H9 (cell line): Measurements from ENCODE around the gene GUCY2D. TPM values are rescaled to one million over a fixed set of nuclear protein-coding genes. Genes with fewer than 3 reads are reported as not detected.

Source experiments
- DNase-seq: peaks from one replicate; pipeline ENCODE4 v3.0.0-alpha.2; 2017
- H2AFZ ChIP-seq: one replicate; pipeline ENCODE4 v1.6.1; 2013; ENCODE audit warnings: mild to moderate bottlenecking, low read length, control low read depth, moderate library complexity
- H2AK5ac ChIP-seq: 2 replicates; pipeline ENCODE4 v1.6.1; 2013; ENCODE audit warnings: low read length, control low read depth, mixed read lengths; ENCODE audit not compliant: insufficient read length
- H2BK120ac ChIP-seq: one replicate; pipeline ENCODE4 v1.6.1; 2013; ENCODE audit warnings: low read depth, mild to moderate bottlenecking, low read length, control low read depth, inconsistent platforms; ENCODE audit not compliant: poor library complexity, severe bottlenecking
- H2BK12ac ChIP-seq: 2 replicates; pipeline ENCODE4 v1.6.1; 2013; ENCODE audit warnings: low read length, control low read depth, mixed read lengths, low read depth; ENCODE audit not compliant: insufficient read length
- H2BK15ac ChIP-seq: 2 replicates; pipeline ENCODE4 v1.6.1; 2013; ENCODE audit warnings: low read depth, low read length, control low read depth
- H2BK20ac ChIP-seq: one replicate; pipeline ENCODE4 v1.6.1; 2013; ENCODE audit warnings: low read depth, mild to moderate bottlenecking, low read length, control low read depth, inconsistent platforms; ENCODE audit not compliant: poor library complexity, severe bottlenecking
- H2BK5ac ChIP-seq: 2 replicates; pipeline ENCODE4 v1.6.1; 2013; ENCODE audit warnings: low read length, control low read depth, mixed read lengths; ENCODE audit not compliant: insufficient read length
- H3K14ac ChIP-seq: 2 replicates; pipeline ENCODE4 v1.6.1; 2013; ENCODE audit warnings: low read length, control low read depth; ENCODE audit not compliant: insufficient read depth
- H3K18ac ChIP-seq: 2 replicates; pipeline ENCODE4 v1.6.1; 2013; ENCODE audit warnings: low read depth, mild to moderate bottlenecking, mixed read lengths, low read length, control low read depth; ENCODE audit not compliant: insufficient read length
- H3K23ac ChIP-seq: 2 replicates; pipeline ENCODE4 v1.6.1; 2013; ENCODE audit warnings: low read length, control low read depth, mixed read lengths, low read depth; ENCODE audit not compliant: insufficient read length
- H3K23me2 ChIP-seq: 2 replicates; pipeline ENCODE4 v1.6.1; 2013; ENCODE audit warnings: low read depth, mild to moderate bottlenecking, mixed read lengths, low read length, control low read depth; ENCODE audit not compliant: insufficient read length, poor library complexity, severe bottlenecking
- H3K27ac ChIP-seq: 2 replicates; pipeline ENCODE4 v1.5.1; 2013; ENCODE audit warnings: low read length, control low read depth, mixed read lengths, low read depth; ENCODE audit not compliant: insufficient read length
- H3K27me3 ChIP-seq: 2 replicates; pipeline ENCODE4 v1.6.1; 2013; ENCODE audit warnings: low read length, control low read depth, inconsistent platforms; ENCODE audit not compliant: insufficient read depth
- H3K4ac ChIP-seq: 2 replicates; pipeline ENCODE4 v1.6.1; 2013; ENCODE audit warnings: low read depth, mild to moderate bottlenecking, control low read depth, inconsistent platforms, low read length, moderate library complexity
- H3K4me1 ChIP-seq: 2 replicates; pipeline ENCODE4 v1.6.1; 2013; ENCODE audit warnings: low read length, control low read depth, inconsistent platforms; ENCODE audit not compliant: insufficient read depth
- H3K4me2 ChIP-seq: 2 replicates; pipeline ENCODE4 v1.6.1; 2013; ENCODE audit warnings: low read length, control low read depth, mixed read lengths; ENCODE audit not compliant: insufficient read length, insufficient read depth
- H3K56ac ChIP-seq: 2 replicates; pipeline ENCODE4 v1.6.1; 2013; ENCODE audit warnings: low read depth, mild to moderate bottlenecking, mixed read lengths, low read length, control low read depth; ENCODE audit not compliant: insufficient read length
- H3K79me1 ChIP-seq: 2 replicates; pipeline ENCODE4 v1.6.1; 2013; ENCODE audit warnings: low read depth, mild to moderate bottlenecking, moderate library complexity, low read length, control low read depth, inconsistent platforms; ENCODE audit not compliant: insufficient read depth, poor library complexity, severe bottlenecking
- H3K79me2 ChIP-seq: 2 replicates; pipeline ENCODE4 v1.6.1; 2013; ENCODE audit warnings: low read length, control low read depth, inconsistent platforms; ENCODE audit not compliant: insufficient read depth
- H3K9ac ChIP-seq: 2 replicates; pipeline ENCODE4 v1.6.1; 2013; ENCODE audit warnings: low read length, control low read depth, mixed read lengths; ENCODE audit not compliant: insufficient read length; ENCODE audit errors: extremely low read depth
- H3K9me3 ChIP-seq: one replicate; pipeline ENCODE4 v1.6.1; 2013; ENCODE audit warnings: low read depth, low read length, inconsistent platforms; ENCODE audit not compliant: control insufficient read depth
- H3T11ph ChIP-seq: one replicate; pipeline ENCODE4 v1.6.1; 2013; ENCODE audit warnings: mild to moderate bottlenecking, low read length, control low read depth, inconsistent platforms
- H4K20me1 ChIP-seq: one replicate; pipeline ENCODE4 v1.6.1; 2013; ENCODE audit not compliant: control insufficient read depth, insufficient read length, insufficient read depth
- H4K5ac ChIP-seq: 2 replicates; pipeline ENCODE4 v1.6.1; 2013; ENCODE audit warnings: low read depth, mild to moderate bottlenecking, mixed read lengths, low read length, control low read depth; ENCODE audit not compliant: insufficient read length
- H4K8ac ChIP-seq: replicated peaks from 2 replicates; pipeline ENCODE4 v1.6.1; 2013; ENCODE audit warnings: low read length, control low read depth, mixed read lengths, low read depth; ENCODE audit not compliant: insufficient read length
- H4K91ac ChIP-seq: 2 replicates; pipeline ENCODE4 v1.6.1; 2013; ENCODE audit warnings: low read depth, mild to moderate bottlenecking, moderate library complexity, mixed read lengths, low read length, control low read depth; ENCODE audit not compliant: insufficient read length
- H3K27ac Mint-ChIP-seq, 3 experiments: 2 replicates in 2 of 3; 3 replicates in 1 of 3; pipeline ENCODE4 v1.8.0; 2020 to 2021; ENCODE audit warnings: mixed read lengths in 3 of 3, mild to moderate bottlenecking in 1 of 3, moderate library complexity in 1 of 3
- H3K27me3 Mint-ChIP-seq: 2 replicates; pipeline ENCODE4 v1.8.0; 2021; ENCODE audit warnings: low read depth, mild to moderate bottlenecking, moderate library complexity, mixed read lengths
- H3K36me3 Mint-ChIP-seq, 3 experiments: 2 replicates in 2 of 3; 3 replicates in 1 of 3; pipeline ENCODE4 v1.8.0; 2020 to 2021; ENCODE audit warnings: low read depth in 3 of 3, mixed read lengths in 3 of 3; ENCODE audit not compliant: insufficient read depth in 1 of 3
- H3K4me1 Mint-ChIP-seq, 2 experiments: 2 replicates each; pipeline ENCODE4 v1.8.0; 2020; ENCODE audit warnings: mixed read lengths in 2 of 2
- H3K4me3 Mint-ChIP-seq, 2 experiments: 2 replicates in 1 of 2; 3 replicates in 1 of 2; pipeline ENCODE4 v1.8.0; 2020 to 2021; ENCODE audit warnings: mild to moderate bottlenecking in 2 of 2, mixed read lengths in 2 of 2, moderate library complexity in 1 of 2
- H3K9me3 Mint-ChIP-seq, 2 experiments: 2 replicates in 1 of 2; 3 replicates in 1 of 2; pipeline ENCODE4 v1.8.0; 2020; ENCODE audit warnings: mild to moderate bottlenecking in 2 of 2, mixed read lengths in 2 of 2, moderate library complexity in 1 of 2
- WGBS: extraction: QIAGEN DNeasy Blood & Tissue Kit; methylation state at CpG from one replicate; pipeline ENCODE4 v1.1.7; 2013; ENCODE audit warnings: missing lambda C conversion rate, low lambda C conversion rate, mixed read lengths; ENCODE audit not compliant: insufficient read length; ENCODE audit errors: extremely low coverage; 5-methylcytosine and 5-hydroxymethylcytosine counted together
- total RNA-seq: library from RNA; stranded (reverse); gene quantifications from 2 replicates; pipeline ENCODE4 v1.2.1, GENCODE V29; 2021
- TF ChIP-seq, protein P1 (sequence below): fragments of 200-600 bp; sonication (generic); conservative IDR thresholded peaks from 3 replicates; pipeline ENCODE4 v1.8.0; 2021; ENCODE audit warnings: antibody characterized with exemption, mild to moderate bottlenecking

The GUCY2D gene
- total RNA-seq, 1 experiment from 2014 or later, result 0.15 TPM

DNA sequence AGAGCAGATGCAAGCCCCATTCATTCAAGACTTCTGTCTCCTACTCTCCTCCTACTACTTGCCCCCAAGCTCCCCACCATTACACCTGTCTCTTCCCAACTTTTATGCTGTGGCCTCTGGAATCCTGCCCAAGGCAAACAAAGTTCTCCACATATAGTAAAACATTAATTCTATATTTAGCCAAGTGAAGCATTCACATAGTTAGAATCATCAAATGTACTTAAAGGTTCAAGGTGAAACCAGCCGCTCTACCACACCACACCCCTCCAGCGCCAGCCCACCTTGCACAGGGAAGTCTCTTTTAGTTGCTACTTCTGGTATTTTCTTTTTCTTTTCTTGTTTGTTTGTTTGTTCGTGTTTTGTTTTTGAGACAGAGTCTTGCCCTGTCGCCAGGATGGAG, 25.4 kb upstream of the GUCY2D start:
- H3T11ph ChIP-seq, result no peak overlapping the region
- H4K20me1 ChIP-seq, result no peaks in the 10 kb centered on the region
- Mint-ChIP-seq H3K27me3 (peaks cover 15% of the 10 kb centered on the region), H3K36me3 (no peaks in the 10 kb centered on the region; a peak in 2 of 7 replicates), H3K27ac (peak overlapping the region in 1 of 3 experiments; percentile 7; a peak in 1 of 7 replicates), H3K9me3 (peaks cover 12 to 16% of the 10 kb centered on the region in 2 experiments), H3K4me1 (no peaks in the 10 kb centered on the region), H3K4me3 (no peak overlapping the region)
- no peak overlapping the region for H4K91ac ChIP-seq
- H3K9me3 ChIP-seq, result no peaks in the 10 kb centered on the region
- H2AK5ac ChIP-seq, result no peak overlapping the region
- no peak overlapping the region for H3K56ac ChIP-seq
- no peak overlapping the region for H3K4me2 ChIP-seq
- H3K4me1 ChIP-seq, result no peaks in the 10 kb centered on the region
- no peak overlapping the region for H3K27ac ChIP-seq
- no peak overlapping the region for H2BK5ac ChIP-seq
- H3K18ac ChIP-seq, result no peak overlapping the region
- H3K27me3 ChIP-seq, result no peaks in the 10 kb centered on the region
- H3K79me1 ChIP-seq, result no peaks in the 10 kb centered on the region
- H2BK12ac ChIP-seq, result no peak overlapping the region
- no peaks in the 10 kb centered on the region for H3K23me2 ChIP-seq
- TF ChIP-seq, protein P1, sequence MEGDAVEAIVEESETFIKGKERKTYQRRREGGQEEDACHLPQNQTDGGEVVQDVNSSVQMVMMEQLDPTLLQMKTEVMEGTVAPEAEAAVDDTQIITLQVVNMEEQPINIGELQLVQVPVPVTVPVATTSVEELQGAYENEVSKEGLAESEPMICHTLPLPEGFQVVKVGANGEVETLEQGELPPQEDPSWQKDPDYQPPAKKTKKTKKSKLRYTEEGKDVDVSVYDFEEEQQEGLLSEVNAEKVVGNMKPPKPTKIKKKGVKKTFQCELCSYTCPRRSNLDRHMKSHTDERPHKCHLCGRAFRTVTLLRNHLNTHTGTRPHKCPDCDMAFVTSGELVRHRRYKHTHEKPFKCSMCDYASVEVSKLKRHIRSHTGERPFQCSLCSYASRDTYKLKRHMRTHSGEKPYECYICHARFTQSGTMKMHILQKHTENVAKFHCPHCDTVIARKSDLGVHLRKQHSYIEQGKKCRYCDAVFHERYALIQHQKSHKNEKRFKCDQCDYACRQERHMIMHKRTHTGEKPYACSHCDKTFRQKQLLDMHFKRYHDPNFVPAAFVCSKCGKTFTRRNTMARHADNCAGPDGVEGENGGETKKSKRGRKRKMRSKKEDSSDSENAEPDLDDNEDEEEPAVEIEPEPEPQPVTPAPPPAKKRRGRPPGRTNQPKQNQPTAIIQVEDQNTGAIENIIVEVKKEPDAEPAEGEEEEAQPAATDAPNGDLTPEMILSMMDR, result no peak
- H4K8ac ChIP-seq, result no peak overlapping the region
- H2BK15ac ChIP-seq, result no peak overlapping the region
- no peak for DNase-seq
- no peak overlapping the region for H3K9ac ChIP-seq
- no CpG with 5 or more reads among the region's 4 CpGs for WGBS
- H2BK20ac ChIP-seq, result no peak overlapping the region
- no peak overlapping the region for H3K14ac ChIP-seq
- no peaks in the 10 kb centered on the region for H3K79me2 ChIP-seq
- no peak overlapping the region for H2BK120ac ChIP-seq
- H2AFZ ChIP-seq, result no peak overlapping the region
- H4K5ac ChIP-seq, result no peak overlapping the region
- no peak overlapping the region for H3K23ac ChIP-seq
- H3K4ac ChIP-seq, result no peak overlapping the region
